IPS-18c (cell line): ENCODE measurements around the gene KIF1B.
"Not testable (repeated sequence)": the region's sequence is repeated elsewhere in the genome, so short reads cannot be mapped to it uniquely, and the experiment has no call there.

Source experiments
- H3K4me3 ChIP-seq: 2 replicates; pipeline ENCODE4 v1.7.0; 2013; ENCODE audit warnings: low read depth, mild to moderate bottlenecking, low read length, moderate library complexity; ENCODE audit not compliant: insufficient read depth
- H3K9me3 ChIP-seq: one replicate; pipeline ENCODE4 v1.6.1; 2013; ENCODE audit warnings: mild to moderate bottlenecking, low read length, moderate library complexity; ENCODE audit not compliant: control insufficient read depth, insufficient read depth

KIF1B gene

DNA sequence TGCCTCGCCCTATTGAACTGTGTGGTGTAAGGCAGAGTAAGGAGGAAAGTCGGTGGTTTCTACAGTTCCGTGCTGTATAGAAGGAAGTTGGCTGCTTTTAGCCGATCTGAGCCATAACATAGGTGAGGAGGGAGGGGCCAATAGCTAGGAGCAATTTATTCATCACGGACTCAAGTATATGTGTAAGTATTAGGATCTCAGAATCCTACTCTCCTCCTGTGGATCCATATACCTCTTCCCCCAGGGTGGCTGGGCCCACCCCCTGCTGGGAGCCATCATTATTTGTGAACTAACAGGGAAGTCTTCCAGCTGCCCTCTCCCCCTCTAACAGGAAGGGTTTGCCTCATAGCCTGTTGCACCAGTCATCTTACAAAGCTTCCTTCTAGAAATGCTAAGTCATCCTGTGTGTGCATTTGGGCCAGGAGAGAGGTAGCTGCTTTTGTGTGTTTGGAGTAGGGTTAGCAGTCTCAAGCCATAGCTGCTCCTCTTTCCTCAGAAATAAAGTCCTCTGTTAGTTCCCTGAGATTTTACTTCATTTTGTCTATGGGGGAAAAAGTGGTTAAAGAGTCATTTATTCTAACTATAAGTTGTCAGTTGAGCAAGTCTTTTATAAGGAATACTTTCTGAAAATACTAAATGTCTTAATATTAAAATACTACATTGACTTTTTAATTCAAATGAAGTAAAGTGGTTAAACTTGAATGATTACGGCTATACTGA, 205.0 kb downstream of the KIF1B start:
- no peak overlapping the region for H3K4me3 ChIP-seq
- no peaks in the 10 kb centered on the region for H3K9me3 ChIP-seq

- not testable (repeated sequence) for H3K4me3 ChIP-seq, H3K9me3 ChIP-seq
These were observed 205.6 kb downstream of the KIF1B start for GRCh38 chr1:10415967-10416366.

DNA sequence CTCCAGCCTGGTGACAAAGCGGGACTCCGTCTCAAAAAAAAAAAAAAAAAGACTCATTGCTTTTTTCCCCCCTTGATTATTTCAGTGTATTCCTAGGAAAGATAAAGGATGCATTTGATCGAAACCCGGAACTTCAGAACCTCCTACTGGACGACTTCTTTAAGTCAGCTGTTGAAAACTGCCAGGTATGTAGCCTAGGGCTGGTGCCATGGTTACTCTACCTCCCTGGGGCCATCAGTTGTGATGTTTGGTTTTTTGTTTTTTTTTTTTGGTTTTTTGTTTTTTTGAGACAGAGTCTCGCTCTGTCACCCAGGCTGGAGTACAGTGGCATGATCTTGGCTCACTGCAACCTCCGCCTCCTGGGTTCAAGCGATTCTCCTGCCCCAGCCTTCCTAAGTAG, 208.4 kb downstream of the KIF1B start:
- not testable (repeated sequence) for H3K9me3 ChIP-seq, H3K4me3 ChIP-seq

DNA sequence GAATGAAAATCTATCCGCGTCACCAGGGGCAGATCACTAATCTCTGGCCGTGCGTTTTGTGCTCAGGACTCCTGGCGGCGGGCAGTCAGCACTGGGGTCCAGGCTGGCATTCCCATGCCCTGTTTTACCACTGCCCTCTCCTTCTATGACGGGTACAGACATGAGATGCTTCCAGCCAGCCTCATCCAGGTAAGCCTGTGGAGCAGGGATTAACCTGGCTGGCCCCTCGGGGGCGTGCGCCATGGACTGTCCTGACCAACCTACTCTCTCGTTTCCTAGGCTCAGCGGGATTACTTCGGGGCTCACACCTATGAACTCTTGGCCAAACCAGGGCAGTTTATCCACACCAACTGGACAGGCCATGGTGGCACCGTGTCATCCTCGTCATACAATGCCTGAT, 209.0 kb downstream of the KIF1B start:
- Histone ChIP-seq H3K9me3 (no peaks in the 10 kb centered on the region), H3K4me3 (no peak overlapping the region)

DNA sequence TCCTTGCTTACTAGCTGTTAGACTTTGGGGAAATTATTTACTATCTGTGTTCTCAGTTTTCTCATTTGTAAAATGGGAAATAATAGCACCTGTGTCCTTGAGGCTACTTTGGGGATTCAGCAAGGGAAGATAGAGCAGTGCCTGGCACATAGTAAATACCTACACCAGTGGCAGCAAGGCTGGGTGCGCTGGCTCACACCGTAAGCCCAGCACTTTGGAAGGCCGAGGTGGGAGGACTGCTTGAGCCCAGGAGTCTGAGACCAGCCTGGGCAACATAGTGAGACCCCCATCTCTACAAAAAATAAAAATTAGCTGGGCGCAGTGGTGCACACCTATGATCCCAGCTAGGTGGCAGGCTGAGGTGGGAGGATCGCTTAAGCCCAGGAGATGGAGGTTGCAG, 211.3 kb downstream of the KIF1B start:
- H3K9me3 ChIP-seq: no peaks in the 10 kb centered on the region

DNA sequence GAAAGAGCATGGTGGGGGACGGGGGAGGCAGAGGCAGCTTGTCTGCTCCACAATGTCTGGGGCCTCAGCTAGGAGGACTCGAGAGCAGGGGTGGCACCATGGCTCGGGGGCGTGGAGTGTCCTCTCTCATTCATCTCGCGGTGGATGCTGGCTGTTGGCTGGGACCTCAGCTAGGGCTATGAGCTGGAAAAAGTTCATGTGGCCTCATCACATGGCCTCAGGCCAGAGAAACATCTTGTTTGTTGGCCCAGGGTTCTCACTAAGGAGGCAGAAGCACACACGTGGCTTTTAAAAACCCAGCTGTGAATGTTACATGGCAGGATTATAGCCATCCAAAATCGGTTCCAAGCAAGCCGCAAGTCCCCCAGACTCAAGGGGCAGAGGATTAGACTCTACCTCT, 213.7 kb downstream of the KIF1B start:
- H3K4me3 ChIP-seq: no peak overlapping the region
- no peaks in the 10 kb centered on the region for H3K9me3 ChIP-seq

More for the DNA sequence above, 211.3 kb downstream of the KIF1B start:
- no peak overlapping the region for H3K4me3 ChIP-seq

- Histone ChIP-seq H3K4me3 (no peak overlapping the region), H3K9me3 (no peaks in the 10 kb centered on the region)
These were observed 214.3 kb downstream of the KIF1B start for GRCh38 chr1:10424651-10425050.

DNA sequence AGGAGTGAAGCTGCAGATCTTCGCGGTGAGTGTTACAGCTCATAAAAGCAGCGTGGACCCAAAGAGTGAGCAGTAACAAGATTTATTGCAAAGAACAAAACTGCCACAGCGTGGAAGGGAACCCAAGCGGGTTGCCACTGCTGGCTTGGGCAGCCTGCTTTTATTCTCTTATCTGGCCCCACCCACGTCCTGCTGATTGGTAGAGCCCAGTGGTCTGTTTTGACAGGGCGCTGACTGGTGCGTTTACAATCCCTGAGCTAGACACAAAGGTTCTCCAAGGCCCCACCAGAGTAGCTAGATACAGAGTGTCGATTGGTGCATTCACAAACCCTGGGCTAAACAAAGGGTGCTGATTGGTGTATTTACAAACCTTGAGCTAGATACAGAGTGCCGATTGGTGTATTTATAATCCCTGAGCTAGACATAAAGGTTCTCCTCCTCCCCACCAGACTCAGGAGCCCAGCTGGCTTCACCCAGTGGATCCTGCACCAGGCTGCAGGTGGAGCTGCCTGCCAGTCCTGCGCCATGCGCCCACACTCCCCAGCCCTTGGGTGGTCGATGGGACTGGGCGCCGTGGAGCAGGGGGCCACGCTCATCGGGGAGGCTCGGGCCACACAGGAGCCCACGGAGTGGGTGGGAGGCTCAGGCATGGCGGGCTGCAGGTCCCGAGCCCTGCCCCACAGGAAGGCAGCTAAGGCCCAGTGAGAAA, 215.6 kb downstream of the KIF1B start:
- not testable (repeated sequence) for H3K4me3 ChIP-seq, H3K9me3 ChIP-seq

DNA sequence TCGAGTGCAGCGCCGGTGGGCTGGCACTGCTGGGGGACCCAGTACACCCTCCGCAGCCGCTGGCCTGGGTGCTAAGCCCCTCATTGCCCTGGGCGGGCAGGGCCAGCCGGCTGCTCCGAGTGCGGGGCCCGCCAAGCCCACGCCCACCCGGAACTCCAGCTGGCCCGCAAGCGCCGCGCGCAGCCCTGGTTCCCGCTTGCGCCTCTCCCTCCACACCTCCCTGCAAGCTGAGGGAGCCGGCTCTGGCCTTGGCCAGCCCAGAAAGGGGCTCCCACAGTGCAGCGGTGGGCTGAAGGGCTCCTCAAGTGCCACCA, 216.1 kb downstream of the KIF1B start:
- H3K4me3 ChIP-seq, H3K9me3 ChIP-seq: not testable (repeated sequence)

DNA sequence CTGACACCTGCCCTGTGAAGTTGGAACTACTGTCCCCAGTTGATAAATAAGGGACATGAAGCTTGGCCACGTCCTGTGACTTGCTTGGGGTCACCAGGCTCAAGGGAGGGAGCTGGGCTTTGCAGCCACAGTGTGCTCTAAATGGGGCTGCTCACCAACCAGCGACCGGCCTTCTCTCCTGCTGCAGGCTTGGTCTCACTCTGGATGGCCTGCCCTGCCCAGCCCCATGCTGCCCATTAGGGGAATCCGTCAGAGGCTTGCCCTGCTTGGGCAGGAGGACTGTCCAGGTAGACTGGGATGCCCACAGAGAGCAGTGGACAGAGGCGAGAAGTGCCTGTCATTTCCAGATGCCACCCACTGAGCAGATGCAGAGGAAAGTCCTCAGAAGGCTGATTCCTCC, 218.6 kb downstream of the KIF1B start:
- Histone ChIP-seq H3K4me3 (no peak overlapping the region), H3K9me3 (no peaks in the 10 kb centered on the region)

DNA sequence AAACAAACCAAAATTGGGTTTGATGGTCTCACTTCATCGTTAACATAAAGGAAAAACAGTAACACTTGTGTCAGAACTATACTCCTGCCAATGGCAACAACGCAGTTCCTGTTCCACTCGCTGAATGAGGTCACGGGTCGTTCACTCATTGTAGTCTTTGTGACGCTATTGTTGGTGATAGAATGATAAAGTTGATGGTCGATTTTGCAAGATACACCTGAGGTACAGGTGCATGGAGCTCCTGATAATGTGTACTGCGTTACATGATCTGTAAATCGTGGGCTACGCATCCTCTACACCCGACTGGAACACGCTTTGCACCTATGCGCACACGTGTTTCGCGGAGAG, 219.5 kb downstream of the KIF1B start:
- no peaks in the 10 kb centered on the region for H3K9me3 ChIP-seq
- peak overlapping the region; percentile 80 for H3K4me3 ChIP-seq

- Histone ChIP-seq H3K9me3 (no peaks in the 10 kb centered on the region), H3K4me3 (peak within 1 kb of the TSS; percentile 80)
These were observed 220.1 kb downstream of the KIF1B start, which contains the start of gene CENPS for GRCh38 chr1:10430216-10431069. Gene CENPS, plus strand, starts transcription at chr1:10430433. Its CDS starts 85 bp downstream, at chr1:10430518.
